GM12892 (cell line): Measurements from ENCODE around the gene ZCCHC14.

Source experiments
- POLR2A ChIP-seq: IDR thresholded peaks from 2 replicates; pipeline ENCODE4 v1.6.1; 2011; ENCODE audit warnings: low read depth, low read length, control low read depth
- TAF1 ChIP-seq: IDR thresholded peaks from 2 replicates; pipeline ENCODE4 v1.6.1; 2011; ENCODE audit warnings: low read depth, mild to moderate bottlenecking, control low read depth, low read length, borderline replicate concordance

GRCh38 chr16:87540072-87540896 is 47.5 kb upstream of the ZCCHC14 start:
- TF ChIP-seq POLR2A, result no peak
- no peak for TF ChIP-seq TAF1
